Breast epithelium (tissue), 3 donors: ENCODE data around the gene RNF126.
"Not testable (repeated sequence)": the region's sequence is repeated elsewhere in the genome, so short reads cannot be mapped to it uniquely, and the experiment has no call there.

Source experiments
- CTCF ChIP-seq, 3 donors: fragments of 450-650 bp; IDR thresholded peaks; one replicate each; pipeline ENCODE4 v1.5.1; 2016 to 2017; ENCODE audit warnings: antibody characterized with exemption in 3 of 3, mild to moderate bottlenecking in 3 of 3, moderate library complexity in 3 of 3
- POLR2AphosphoS5 ChIP-seq, 3 donors: sonication (generic); formaldehyde crosslinking; IDR thresholded peaks; one replicate each; pipeline ENCODE4 v1.6.1; 2017; ENCODE audit warnings: antibody characterized with exemption in 3 of 3

GRCh38 chr19:626566-626965 lies 36.4 kb downstream of the RNF126 start:
- TF ChIP-seq CTCF, POLR2AphosphoS5 (IDR thresholded peaks at IDR 0.05): not testable (repeated sequence)
